ENCODE results near the gene SLX9. TPM values are rescaled to one million over a fixed set of nuclear protein-coding genes. Genes with fewer than 3 reads are reported as not detected.
A peak's percentile ranks its signal among the peaks of the same experiment; 100 is the strongest.

SLX9 gene
- total RNA-seq, 1 donor from 2014 or later = 17.8 TPM

GRCh38 chr21:44958471-44959191, 18.8 kb downstream of the SLX9 start:
- DNase-seq (ENCODE audit: low read depth in 2 of 2) = peak; percentile 96

DNA sequence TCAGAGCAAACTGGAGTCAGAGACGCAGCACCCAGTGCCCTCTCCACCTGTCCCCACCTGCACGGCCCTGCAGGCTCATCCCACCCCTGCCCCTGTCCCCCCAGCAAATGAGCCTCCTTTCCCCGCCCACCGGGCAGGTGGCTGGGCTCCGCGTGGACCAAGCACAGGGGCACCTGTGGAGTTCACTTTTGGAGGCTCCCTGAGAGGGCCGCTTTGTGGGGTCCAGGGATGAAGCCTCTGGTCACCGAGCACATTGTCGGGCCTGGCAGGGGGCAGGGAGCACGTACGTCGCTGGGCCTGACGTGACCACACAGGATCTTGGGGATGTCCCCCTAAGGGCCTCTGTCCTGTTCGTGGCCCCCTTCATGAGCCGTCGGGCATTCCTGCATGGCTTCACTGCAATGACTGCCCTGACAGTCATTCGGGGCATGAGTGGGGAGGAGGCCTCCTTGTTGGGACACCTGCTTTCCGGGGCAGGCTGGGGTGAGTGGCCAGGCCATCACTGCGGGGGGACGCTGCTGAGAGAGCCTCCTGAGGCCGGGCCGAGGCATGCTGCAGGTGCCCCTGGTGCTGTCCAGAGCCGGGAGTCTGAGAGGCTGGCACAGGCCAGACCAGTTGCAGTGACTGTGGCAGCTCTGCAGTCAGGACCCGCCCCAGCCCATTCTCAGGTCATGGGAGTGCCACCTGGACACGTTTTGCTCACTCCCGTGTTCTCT, 19.7 kb downstream of the SLX9 start:
- no peak for DNase-seq (ENCODE audit: low read depth in 2 of 2)

GRCh38 chr21:44960141-44961092, 20.6 kb downstream of the SLX9 start:
- DNase-seq (ENCODE audit: low read depth in 2 of 2) = no peak

- DNase-seq (ENCODE audit: low read depth in 2 of 2) = peak; percentile 80 to 98
Observed at GRCh38 chr21:44962403-44962966, 22.7 kb downstream of the SLX9 start.

GRCh38 chr21:44964381-44964780, 24.6 kb downstream of the SLX9 start:
- no peak for DNase-seq (ENCODE audit: low read depth in 2 of 2)

- no peak for DNase-seq (ENCODE audit: low read depth in 2 of 2)
Observed at GRCh38 chr21:44965251-44966022, 25.6 kb downstream of the SLX9 start.

DNA sequence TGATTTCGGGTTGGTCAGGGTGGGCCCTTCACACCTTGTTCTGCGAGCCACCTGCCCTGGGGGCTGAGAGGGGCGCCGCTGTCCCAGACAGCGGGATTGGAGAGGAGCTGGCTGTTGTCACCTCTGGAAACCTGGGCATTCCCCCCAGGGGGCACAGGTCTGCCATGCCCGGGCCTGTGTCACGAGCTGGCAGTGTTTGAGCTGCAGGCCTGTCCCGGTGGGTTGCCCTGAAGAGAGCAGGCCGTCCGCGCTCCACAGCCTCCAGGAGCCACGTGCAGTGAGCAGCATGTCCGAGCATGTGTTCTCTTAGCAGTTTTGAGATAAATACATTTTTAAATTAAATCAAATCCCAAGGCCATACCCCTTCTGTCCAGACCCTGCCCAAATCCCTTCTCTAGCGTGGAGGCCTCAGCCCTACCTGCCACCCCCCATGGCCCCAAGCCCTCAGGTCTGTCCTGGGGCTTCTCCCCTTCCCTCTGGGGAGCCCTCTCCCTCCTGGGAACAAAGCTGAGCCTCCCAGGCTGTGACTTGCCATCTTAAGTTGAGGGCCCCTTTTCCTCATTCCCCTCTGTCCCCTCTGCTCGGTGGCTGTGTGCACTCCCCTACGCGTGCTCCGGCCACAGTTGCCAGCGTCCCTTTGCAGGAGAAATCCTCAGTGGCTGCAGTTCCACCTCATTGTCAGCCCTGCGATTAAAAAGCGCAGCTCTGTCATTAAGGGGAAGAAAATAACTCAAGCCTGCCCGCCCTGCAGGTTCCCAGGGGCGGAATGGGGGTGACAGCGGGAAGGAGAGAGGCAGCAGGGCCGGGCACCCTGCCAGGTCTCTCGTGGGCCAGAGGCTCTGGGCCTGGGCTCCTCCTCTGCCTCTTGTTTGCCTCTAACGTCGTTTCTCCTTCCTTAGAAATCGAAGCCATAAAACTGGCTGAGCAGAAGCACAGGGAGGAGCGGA, 26.6 kb downstream of the SLX9 start:
- no peak for DNase-seq (ENCODE audit: low read depth in 2 of 2)

DNA sequence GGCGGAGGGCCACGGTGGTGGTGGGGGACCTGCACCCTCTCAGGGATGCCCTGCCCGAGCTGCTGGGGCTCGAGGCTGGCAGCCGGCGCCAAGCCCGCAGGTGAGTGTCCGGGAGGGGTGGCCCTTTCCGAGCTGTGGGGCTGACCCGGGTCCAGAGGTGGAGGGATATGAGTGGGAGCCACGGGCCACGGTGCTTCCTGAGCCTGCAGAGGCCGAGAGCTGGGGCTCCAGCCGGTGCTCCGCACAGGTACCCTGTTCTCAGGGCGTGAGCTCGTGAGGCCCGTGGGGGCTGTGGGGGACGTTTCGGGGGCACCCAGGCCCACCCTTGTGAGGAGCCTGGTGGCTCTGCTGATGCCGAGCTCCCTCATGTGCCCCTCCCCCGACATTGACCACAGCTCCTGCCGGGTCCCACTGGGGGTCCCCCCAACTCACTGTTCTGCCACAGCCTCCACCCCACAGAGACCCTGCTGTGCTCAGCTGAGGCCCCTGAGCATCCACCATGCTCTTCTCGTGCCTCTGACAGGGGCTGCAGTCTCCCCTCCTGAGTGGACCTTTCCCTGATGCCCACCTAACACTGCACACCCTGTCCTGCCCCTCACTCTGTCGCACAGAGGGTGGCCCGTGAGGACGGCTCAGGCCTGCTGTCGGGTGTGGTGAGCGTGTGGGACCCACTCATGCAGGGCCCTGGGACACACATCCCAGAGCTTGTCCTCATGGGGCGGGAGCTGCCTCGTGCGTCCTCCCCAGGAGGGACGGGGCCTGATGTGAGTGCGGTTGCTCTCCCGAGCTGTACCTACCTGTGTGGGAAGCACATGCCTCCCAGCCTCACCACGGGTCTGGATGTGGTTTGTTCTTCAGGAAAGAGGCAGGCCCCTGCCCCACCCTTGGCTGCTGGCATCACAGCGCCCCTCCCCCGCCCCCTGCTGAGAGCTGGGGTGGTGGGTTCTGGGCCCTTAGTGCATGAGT, 27.5 kb downstream of the SLX9 start:
- no peak for DNase-seq (ENCODE audit: low read depth in 2 of 2)

GRCh38 chr21:44969066-44969670, 29.3 kb downstream of the SLX9 start:
- no peak for DNase-seq (ENCODE audit: low read depth in 2 of 2)

- peak in 1 of 2 donors; percentile 50 for DNase-seq (ENCODE audit: low read depth in 2 of 2)
Observed at GRCh38 chr21:44969931-44970755, 30.3 kb downstream of the SLX9 start.

- no peak for DNase-seq (ENCODE audit: low read depth in 2 of 2)
Observed at GRCh38 chr21:44970766-44971671, 31.2 kb downstream of the SLX9 start.

- no peak for DNase-seq (ENCODE audit: low read depth in 2 of 2)
Observed at GRCh38 chr21:44971672-44971995, 31.8 kb downstream of the SLX9 start.

DNA sequence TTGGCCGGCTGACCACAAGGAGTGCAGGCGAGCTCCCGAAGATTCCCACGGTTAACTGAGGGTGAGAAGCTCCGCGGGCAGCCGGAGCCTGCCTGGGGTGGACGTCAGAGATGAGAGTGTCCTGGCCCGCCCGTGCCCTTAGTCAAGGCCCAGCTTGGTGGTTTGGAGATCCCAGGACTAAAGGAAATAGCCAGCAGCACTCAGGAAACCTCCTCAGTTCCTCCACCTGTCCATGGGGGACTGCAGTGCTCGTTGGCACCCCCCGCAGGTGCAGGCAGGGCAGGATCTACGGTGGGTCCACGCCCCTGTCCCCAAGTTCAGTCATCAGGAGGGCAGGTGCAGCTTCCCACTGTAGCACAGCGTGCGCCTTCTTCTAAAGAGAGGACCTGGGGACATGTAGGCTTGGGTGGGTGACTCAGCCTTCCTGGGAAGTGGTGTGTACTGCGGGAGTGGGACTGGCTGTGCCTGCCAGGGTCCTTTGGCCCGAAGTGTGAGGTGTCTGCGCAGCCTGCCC, 32.5 kb downstream of the SLX9 start:
- DNase-seq (ENCODE audit: low read depth in 2 of 2) = no peak

- DNase-seq (ENCODE audit: low read depth in 2 of 2) = no peak
Observed at GRCh38 chr21:44972821-44973220, 33.0 kb downstream of the SLX9 start.

GRCh38 chr21:44973598-44973997, 33.8 kb downstream of the SLX9 start:
- DNase-seq (ENCODE audit: low read depth in 2 of 2) = no peak

DNA sequence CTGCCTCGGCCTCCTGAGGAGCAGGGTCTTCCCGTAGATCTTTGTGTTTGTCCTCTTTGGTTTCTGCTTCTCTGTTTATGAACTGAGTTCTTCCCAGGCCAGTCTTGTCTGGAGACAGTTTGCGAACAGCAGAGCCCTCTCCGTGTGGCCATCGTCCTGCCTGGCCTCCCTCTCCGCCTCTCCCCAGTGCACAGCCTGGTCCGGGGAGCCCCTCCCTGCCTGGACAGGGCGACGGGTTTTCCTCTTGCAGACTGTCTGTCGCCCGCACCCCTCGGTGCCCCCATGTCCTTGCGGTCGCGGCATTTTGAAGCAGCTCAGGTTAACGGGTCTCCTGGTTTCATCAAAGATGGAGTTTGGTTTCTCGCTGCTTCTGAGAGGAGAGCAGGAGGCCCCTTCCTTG, 34.8 kb downstream of the SLX9 start:
- no peak for DNase-seq (ENCODE audit: low read depth in 2 of 2)

All from dermis microvascular lymphatic vessel endothelial cell (primary cell).